GM12878 (cell line): Measurements from ENCODE around the gene AGR3. TPM values are rescaled to one million over a fixed set of nuclear protein-coding genes. Genes with fewer than 3 reads are reported as not detected.

Experiments
- ATAC-seq: fragments of 200-7000 bp; cut with Tn5 transposase; 3 replicates; pipeline ENCODE4 v1.9.1; 2020; ENCODE audit warnings: mild to moderate bottlenecking, moderate library complexity
- BruUV-seq: library from RNA; stranded (reverse); fragments of 400-500 nt; replicated peaks from 2 replicates; lab custom pipeline; 2021; lab: Mats Ljungman, UMichigan
- CTCF ChIA-PET: fragments of 300-600 bp; sonication (Branson Sonifier 250); formaldehyde crosslinking; extraction: SDS; loops from one replicate; lab custom pipeline; 2021; ENCODE audit warnings: inconsistent platforms; lab: Yijun Ruan, JAX
- POLR2A ChIA-PET: fragments of 350-600 bp; formaldehyde crosslinking; extraction: SDS; loops from one replicate; lab custom pipeline; 2021; ENCODE audit warnings: inconsistent platforms; lab: Charles Lee
- RAD21 ChIA-PET: fragments of 300-600 bp; sonication (Branson Sonifier 250); formaldehyde crosslinking; loops from one replicate; lab custom pipeline; 2023; ENCODE audit warnings: antibody characterized with exemption; ENCODE audit not compliant: unreplicated experiment; lab: Charles Lee
- SMC1A ChIA-PET: fragments of 300-600 bp; sonication (Branson Sonifier 250); formaldehyde crosslinking; loops from one replicate; lab custom pipeline; 2023; ENCODE audit not compliant: unreplicated experiment, uncharacterized antibody; lab: Charles Lee
- DNase-seq: peaks from one replicate; pipeline ENCODE4 v3.0.0-alpha.2; 2011; ENCODE audit warnings: low read depth, low spot score
- FAIRE-seq: peaks from 3 replicates; lab custom pipeline; 2011; peaks lifted over from hg19 to GRCh38; lab: Jason Lieb, UNC
- H2AFZ ChIP-seq: 2 replicates; pipeline ENCODE4 v1.6.0; 2011; ENCODE audit warnings: low read depth, low read length, control low read depth; ENCODE audit not compliant: control insufficient read depth
- H3K27ac ChIP-seq: 2 replicates; pipeline ENCODE4 v1.5.1; 2011; ENCODE audit warnings: control low read depth; ENCODE audit not compliant: control insufficient read depth, insufficient read depth
- H3K27me3 ChIP-seq, 2 experiments: replicated peaks in 1 of 2; 2 replicates each; pipeline versions ENCODE4 v1.6.0 to v1.6.1; 2011; ENCODE audit warnings: low read length in 1 of 2; ENCODE audit not compliant: control insufficient read depth in 2 of 2, insufficient read depth in 2 of 2
- H3K36me3 ChIP-seq, 2 experiments: 2 replicates each; pipeline ENCODE4 v1.5.1; 2011; ENCODE audit warnings: low read length in 1 of 2; ENCODE audit not compliant: control insufficient read depth in 2 of 2, insufficient read depth in 2 of 2
- H3K4me1 ChIP-seq: 2 replicates; pipeline ENCODE4 v1.6.1; 2011; ENCODE audit warnings: mild to moderate bottlenecking, low read length, moderate library complexity, mixed read lengths; ENCODE audit not compliant: control insufficient read depth, insufficient read depth
- H3K4me2 ChIP-seq: 2 replicates; pipeline ENCODE4 v1.6.0; 2011; ENCODE audit warnings: control low read depth; ENCODE audit not compliant: control insufficient read depth, insufficient read depth
- H3K4me3 ChIP-seq: fragments of 200-600 bp; sonication (generic); 2 replicates; pipeline ENCODE4 v1.5.1; 2016
- H3K79me2 ChIP-seq: 2 replicates; pipeline ENCODE4 v1.6.0; 2011; ENCODE audit warnings: low read length; ENCODE audit not compliant: control insufficient read depth, insufficient read depth
- H3K9ac ChIP-seq: 2 replicates; pipeline ENCODE4 v1.8.0; 2011; ENCODE audit warnings: low read length, control low read depth, mixed read lengths; ENCODE audit not compliant: control insufficient read depth, insufficient read depth
- H3K9me3 ChIP-seq: replicated peaks from 3 replicates; pipeline ENCODE4 v1.5.1; 2011; ENCODE audit warnings: mild to moderate bottlenecking, low read length; ENCODE audit not compliant: control insufficient read depth, insufficient read depth
- H4K20me1 ChIP-seq: 2 replicates; pipeline ENCODE4 v1.6.0; 2011; ENCODE audit not compliant: control insufficient read depth, insufficient read depth
- CEBPZ ChIP-seq: fragments of 150-350 bp; IDR thresholded peaks from 2 replicates; pipeline ENCODE4 v1.6.1; 2016; ENCODE audit warnings: low read depth, low read length
- IRF3 ChIP-seq: fragments of 450-650 bp; IDR thresholded peaks from 2 replicates; pipeline ENCODE4 v1.6.1; 2014; ENCODE audit warnings: mild to moderate bottlenecking
- MTA2 ChIP-seq: fragments of 450-650 bp; IDR thresholded peaks from 2 replicates; pipeline ENCODE4 v1.6.1; 2016; ENCODE audit warnings: low read depth, mild to moderate bottlenecking, moderate library complexity
- RBBP5 ChIP-seq: fragments of 200-600 bp; sonication (generic); conservative IDR thresholded peaks from 2 replicates; pipeline ENCODE4 v1.6.1; 2016
- SREBF1 ChIP-seq: IDR thresholded peaks from 2 replicates; pipeline ENCODE4 v1.6.1; 2012; ENCODE audit warnings: mild to moderate bottlenecking, low read length
- USF1 ChIP-seq: IDR thresholded peaks from 2 replicates; pipeline ENCODE4 v1.6.1; 2011; ENCODE audit warnings: borderline replicate concordance, low read depth, mild to moderate bottlenecking, moderate library complexity, mixed read lengths, low read length; ENCODE audit not compliant: insufficient read depth; ENCODE audit errors: extremely low read length
- ZBED1 ChIP-seq: IDR thresholded peaks from 2 replicates; pipeline ENCODE4 v1.6.1; 2016; ENCODE audit warnings: borderline replicate concordance
- ZBTB40 ChIP-seq: fragments of 450-650 bp; IDR thresholded peaks from 2 replicates; pipeline ENCODE4 v1.6.1; 2016; ENCODE audit warnings: mild to moderate bottlenecking, moderate library complexity, borderline replicate concordance
- ZNF217 ChIP-seq: fragments of 450-650 bp; IDR thresholded peaks from 2 replicates; pipeline ENCODE4 v1.6.1; 2017; ENCODE audit warnings: antibody characterized with exemption, mild to moderate bottlenecking
- WGBS: methylation state at CpG from one replicate; pipeline ENCODE4 v1.1.6; 2016; ENCODE audit warnings: low lambda C conversion rate; ENCODE audit not compliant: insufficient replicate concordance, insufficient coverage; ENCODE audit errors: missing lambda C conversion rate; 5-methylcytosine and 5-hydroxymethylcytosine counted together
- in situ Hi-C: fragments of 300-500 bp; cut with MboI; formaldehyde crosslinking; loops from 9 replicates; pipeline ENCODE4 v1.14.3; 2018; ENCODE audit warnings: mixed read lengths
- intact Hi-C: fragments of 100-400 bp; cut with micrococcal nuclease; formaldehyde crosslinking; loops from one replicate; pipeline ENCODE4 v1.14.2; 2022; ENCODE audit not compliant: unreplicated experiment
- polyA plus RNA-seq, 11 experiments: library from polyadenylated mRNA; depleted of rRNA in 4 of 11; unstranded in 6 of 11; stranded (reverse) in 5 of 11; fragments of >200 nt; fragmentation: Nextera tagmentation in 4 of 11; fragmentation: Illumina TruSeq in 1 of 11; extraction: Ambion mirVana in 4 of 11; extraction: Trizol in 1 of 11; gene quantifications; 1 replicate in 1 of 11; 2 replicates in 10 of 11; pipeline versions ENCODE4 v1.2.1 to v1.2.3, GENCODE V29; 2011 to 2016; ENCODE audit warnings: inconsistent platforms in 2 of 11, missing spikeins in 2 of 11, low read depth in 1 of 11
- total RNA-seq, 4 experiments: library from RNA; depleted of rRNA in 3 of 4; stranded (reverse); fragments of >200 nt in 3 of 4; fragmentation: Illumina TruSeq in 1 of 4; extraction: Trizol in 1 of 4; gene quantifications; 2 replicates each; pipeline versions ENCODE4 v1.2.1 to v1.2.3, GENCODE V29; 2013 to 2021

The AGR3 gene
- total and polyA plus RNA-seq, 10 of the 15 experiments (the other 5 are each of a cell fraction or from before 2014, with no cell fraction given): not detected

GRCh38 chr7:16904076-16904475, 22.3 kb upstream of the AGR3 start:
- Histone ChIP-seq H3K9ac (no peak overlapping the region), H3K4me3 (no peak overlapping the region), H3K27me3 (no peaks in the 10 kb centered on the region), H3K9me3 (no peaks in the 10 kb centered on the region), H2AFZ (no peak overlapping the region), H3K36me3 (no peaks in the 10 kb centered on the region), H4K20me1 (no peaks in the 10 kb centered on the region), H3K4me2 (no peak overlapping the region), H3K4me1 (no peaks in the 10 kb centered on the region), H3K79me2 (no peaks in the 10 kb centered on the region), H3K27ac (no peak overlapping the region)
- ChIA-PET RAD21 (no interaction called here), SMC1A (no interaction called here), POLR2A (no interaction called here), CTCF (no interaction called here)
- no peak for DNase-seq
- in situ Hi-C loops: no loop called here
- 60% methylated on average over 2 of the region's 2 CpGs for WGBS
- FAIRE-seq: no peak
- BruUV-seq: no TSS peak
- ATAC-seq: no peak
- intact Hi-C loops: no loop called here
- TF ChIP-seq IRF3: no peak
- no peak for TF ChIP-seq SREBF1
- no peak for TF ChIP-seq ZBED1
- TF ChIP-seq CEBPZ: no peak
- no peak for TF ChIP-seq MTA2
- no peak for TF ChIP-seq ZNF217
- TF ChIP-seq RBBP5: no peak
- TF ChIP-seq USF1: no peak
- no peak for TF ChIP-seq ZBTB40
